DOHH2 (cell line): Measurements from ENCODE around the gene MGST1.

Experiments
- CTCF ChIP-seq: fragments of 200-600 bp; sonication (generic); IDR thresholded peaks from one replicate; pipeline ENCODE4 v1.5.1; 2014; ENCODE audit warnings: antibody characterized with exemption, mild to moderate bottlenecking, low read depth, low read length; ENCODE audit not compliant: poor library complexity, severe bottlenecking
- EZH2phosphoT487 ChIP-seq: fragments of 200-600 bp; sonication (generic); IDR thresholded peaks from 2 replicates; pipeline ENCODE4 v1.6.1; 2017; ENCODE audit warnings: borderline replicate concordance, mild to moderate bottlenecking, antibody characterized with exemption, low read length, moderate library complexity, mixed read lengths

DNA sequence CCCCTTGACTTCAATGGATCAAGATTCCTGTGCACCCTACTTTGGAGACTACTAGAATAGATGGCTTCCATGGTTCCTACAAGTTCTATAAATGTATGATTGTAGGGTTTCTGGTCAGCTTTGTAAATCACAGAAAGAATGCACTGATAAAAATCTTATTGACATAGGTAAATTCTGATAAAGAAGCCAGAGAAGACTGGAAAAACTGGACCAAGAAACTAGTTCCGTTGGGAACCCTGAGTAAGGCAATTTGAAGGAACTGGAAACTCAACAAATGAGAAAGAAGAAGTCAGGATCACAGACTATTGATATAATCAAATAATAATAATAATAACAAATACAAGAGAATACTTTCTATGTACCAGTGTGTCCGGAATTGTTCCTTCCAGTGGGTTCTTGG lies 15.4 kb upstream of the MGST1 start:
- TF ChIP-seq CTCF (no peak), EZH2phosphoT487 (no peak)
